SK-N-SH treated with all-trans-retinoic acid at 6 μM for 48 hours (cell line): Measurements from ENCODE around the gene GPR119.

Experiments
- ATAC-seq: fragments of 200-7000 bp; cut with Tn5 transposase; 3 replicates; pipeline ENCODE4 v1.9.1; 2020; ENCODE audit warnings: mild to moderate bottlenecking, moderate library complexity
- ARNTL ChIP-seq: fragments of 450-650 bp; formaldehyde crosslinking; IDR thresholded peaks from 2 replicates; pipeline ENCODE4 v1.5.0; 2020; ENCODE audit warnings: low read depth, mild to moderate bottlenecking, moderate library complexity, borderline replicate concordance
- GLIS3 ChIP-seq: fragments of 250-450 bp; sonication (Bioruptor Pico); IDR thresholded peaks from 2 replicates; pipeline ENCODE4 v1.5.0; 2020; ENCODE audit warnings: mild to moderate bottlenecking, moderate library complexity
- PATZ1 ChIP-seq: fragments of 250-450 bp; sonication (Bioruptor Pico); IDR thresholded peaks from 2 replicates; pipeline ENCODE4 v1.8.0; 2020; ENCODE audit warnings: mild to moderate bottlenecking, moderate library complexity, borderline replicate concordance

Gene GPR119

GRCh38 chrX:130336531-130336930, 48.9 kb downstream of the GPR119 start:
- TF ChIP-seq ARNTL (CRISPR knock-in tag) (no peak), PATZ1 (CRISPR knock-in tag) (no peak), GLIS3 (CRISPR knock-in tag) (no peak)
- ATAC-seq, result no peak
